Transverse colon (tissue), 4 donors: ENCODE measurements around the gene NABP2.

Experiments used
- EP300 ChIP-seq: sonication (generic); formaldehyde crosslinking; IDR thresholded peaks from one replicate; pipeline ENCODE4 v1.6.1; 2017; ENCODE audit warnings: antibody characterized with exemption, low read depth
- POLR2A ChIP-seq: fragments of 450-650 bp; IDR thresholded peaks from one replicate; pipeline ENCODE4 v1.6.1; 2016; ENCODE audit warnings: antibody characterized with exemption, mild to moderate bottlenecking, moderate library complexity
- POLR2AphosphoS5 ChIP-seq, 3 donors: sonication (generic); formaldehyde crosslinking; IDR thresholded peaks; one replicate each; pipeline ENCODE4 v1.6.1; 2016; ENCODE audit warnings: antibody characterized with exemption in 3 of 3
- TF ChIP-seq, protein P1 (sequence below), 5 experiments: fragments of 200-600 bp in 3 of 5; fragments of 450-650 bp in 2 of 5; sonication (generic) in 3 of 5; IDR thresholded peaks; 1 replicate in 2 of 5; 2 replicates in 3 of 5; pipeline ENCODE4 v1.5.1; 2016 to 2017; ENCODE audit warnings: antibody characterized with exemption in 5 of 5, inconsistent platforms in 3 of 5, mild to moderate bottlenecking in 2 of 5, moderate library complexity in 1 of 5

DNA sequence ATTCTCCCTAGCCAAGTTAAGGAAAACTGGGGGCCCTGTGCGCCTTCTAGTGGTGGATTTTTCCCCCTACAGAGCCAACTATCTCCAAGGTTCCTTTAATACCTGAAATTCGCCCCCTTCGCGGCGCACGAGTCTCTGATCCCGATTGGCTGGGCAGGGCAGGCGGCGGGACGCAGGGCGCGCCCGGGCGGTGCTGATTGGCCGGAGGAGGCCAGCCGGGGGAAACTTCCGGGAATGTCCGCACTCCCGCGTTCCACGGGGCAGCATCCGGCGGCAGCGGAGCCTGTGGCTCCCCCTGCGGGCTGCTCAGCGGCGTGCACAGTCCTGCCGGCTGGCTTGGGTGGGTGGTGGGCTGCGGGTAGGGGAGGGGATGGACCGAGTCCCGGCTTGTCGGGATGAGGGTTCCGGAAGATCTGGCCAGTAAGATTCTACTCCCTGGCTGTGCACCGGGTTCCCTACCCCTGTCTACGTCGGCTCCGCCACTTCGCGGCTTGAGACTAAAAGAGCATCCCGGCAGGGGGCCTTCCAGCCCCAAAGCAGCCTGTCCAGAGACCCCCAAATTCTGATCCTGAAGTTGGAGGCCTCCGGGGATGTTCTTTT, at the start of gene NABP2:
- TF ChIP-seq, protein P1, sequence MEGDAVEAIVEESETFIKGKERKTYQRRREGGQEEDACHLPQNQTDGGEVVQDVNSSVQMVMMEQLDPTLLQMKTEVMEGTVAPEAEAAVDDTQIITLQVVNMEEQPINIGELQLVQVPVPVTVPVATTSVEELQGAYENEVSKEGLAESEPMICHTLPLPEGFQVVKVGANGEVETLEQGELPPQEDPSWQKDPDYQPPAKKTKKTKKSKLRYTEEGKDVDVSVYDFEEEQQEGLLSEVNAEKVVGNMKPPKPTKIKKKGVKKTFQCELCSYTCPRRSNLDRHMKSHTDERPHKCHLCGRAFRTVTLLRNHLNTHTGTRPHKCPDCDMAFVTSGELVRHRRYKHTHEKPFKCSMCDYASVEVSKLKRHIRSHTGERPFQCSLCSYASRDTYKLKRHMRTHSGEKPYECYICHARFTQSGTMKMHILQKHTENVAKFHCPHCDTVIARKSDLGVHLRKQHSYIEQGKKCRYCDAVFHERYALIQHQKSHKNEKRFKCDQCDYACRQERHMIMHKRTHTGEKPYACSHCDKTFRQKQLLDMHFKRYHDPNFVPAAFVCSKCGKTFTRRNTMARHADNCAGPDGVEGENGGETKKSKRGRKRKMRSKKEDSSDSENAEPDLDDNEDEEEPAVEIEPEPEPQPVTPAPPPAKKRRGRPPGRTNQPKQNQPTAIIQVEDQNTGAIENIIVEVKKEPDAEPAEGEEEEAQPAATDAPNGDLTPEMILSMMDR (IDR thresholded peaks at IDR 0.05), result peak; percentile 80 to 98 (median 89)
- peak; percentile 56 for TF ChIP-seq POLR2A
- TF ChIP-seq EP300, result no peak
- peak; percentile 58 to 67 (median 60) for TF ChIP-seq POLR2AphosphoS5 (IDR thresholded peaks at IDR 0.05)
